Uterus (tissue), 4 donors: ENCODE measurements around the gene ZBTB7C. TPM values are rescaled to one million over a fixed set of nuclear protein-coding genes. Genes with fewer than 3 reads are reported as not detected.

ENCODE experiments used
- DNase-seq, 2 donors: peaks; one replicate each; pipeline ENCODE4 v3.0.0-alpha.2; 2019 to 2020
- H3K27ac ChIP-seq, 2 donors: fragments of 200-600 bp; sonication (generic); 1 replicate in 1 of 2; 2 replicates in 1 of 2; pipeline ENCODE4 v1.5.1; 2016 to 2018
- H3K27me3 ChIP-seq, 2 donors: fragments of 200-600 bp; sonication (generic); one replicate each; pipeline ENCODE4 v1.5.1; 2018 to 2019; ENCODE audit warnings: control low read depth in 1 of 2
- H3K36me3 ChIP-seq, 2 donors: fragments of 200-600 bp; sonication (generic); one replicate each; pipeline ENCODE4 v1.5.1; 2019; ENCODE audit warnings: control low read depth in 1 of 2
- H3K4me1 ChIP-seq, 2 donors: fragments of 200-600 bp; sonication (generic); one replicate each; pipeline ENCODE4 v1.5.1; 2018 to 2019; ENCODE audit warnings: control low read depth in 1 of 2
- H3K4me3 ChIP-seq, 2 donors: fragments of 200-600 bp; sonication (generic); 1 replicate in 1 of 2; 2 replicates in 1 of 2; pipeline ENCODE4 v1.5.1; 2018 to 2019; ENCODE audit warnings: mild to moderate bottlenecking in 1 of 2
- H3K9me3 ChIP-seq, 2 donors: fragments of 200-600 bp; sonication (generic); one replicate each; pipeline ENCODE4 v1.5.1; 2019; ENCODE audit warnings: control low read depth in 1 of 2
- POLR2A ChIP-seq, 2 donors: fragments of 450-650 bp; IDR thresholded peaks; one replicate each; pipeline ENCODE4 v1.6.1; 2016; ENCODE audit warnings: antibody characterized with exemption in 2 of 2, mild to moderate bottlenecking in 1 of 2, moderate library complexity in 1 of 2
- intact Hi-C: fragments of 100-400 bp; cut with DNase I; formaldehyde crosslinking; loops from one replicate; pipeline ENCODE4 v1.15.1; 2023; ENCODE audit warnings: low total_unique reads
- total RNA-seq, 4 donors: library from RNA; depleted of rRNA in 3 of 4; stranded (reverse); fragments of >200 nt in 3 of 4; gene quantifications; one replicate each; pipeline versions ENCODE4 v1.1.0 to v1.2.4, GENCODE V29; 2014 to 2023
- TF ChIP-seq, protein P1 (sequence below), 4 experiments: fragments of 200-600 bp in 2 of 4; fragments of 450-650 bp in 2 of 4; sonication (generic) in 2 of 4; IDR thresholded peaks; one replicate each; pipeline ENCODE4 v1.5.1; 2016 to 2019; ENCODE audit warnings: antibody characterized with exemption in 4 of 4, mild to moderate bottlenecking in 2 of 4, moderate library complexity in 1 of 4
- donor health status: DM: yes; HTN: yes; CAD: no.

The ZBTB7C gene
- total RNA-seq, 4 donors from 2014 or later: 1.0 to 11.2 (median 7.9) TPM

DNA sequence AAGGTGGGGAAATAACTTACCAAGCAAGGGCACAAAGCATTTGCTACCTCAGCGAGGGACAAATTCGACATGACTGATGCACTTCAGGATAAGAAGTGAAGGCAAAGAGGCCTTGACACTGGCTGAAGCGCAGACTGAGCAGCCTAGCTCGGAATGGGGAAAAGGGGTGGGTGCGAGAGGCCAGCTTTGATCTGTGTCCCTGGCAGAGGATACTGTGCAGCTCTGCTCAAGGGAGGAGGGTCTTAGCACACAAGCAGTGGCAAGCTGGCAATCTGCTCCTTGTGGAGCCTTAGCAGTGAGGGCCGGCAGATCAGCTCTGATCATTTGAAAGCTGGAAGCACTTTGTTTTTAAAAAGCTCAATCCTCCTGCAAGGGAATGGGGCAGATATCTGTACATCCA, 222.3 kb downstream of the ZBTB7C start:
- TF ChIP-seq, protein P1, sequence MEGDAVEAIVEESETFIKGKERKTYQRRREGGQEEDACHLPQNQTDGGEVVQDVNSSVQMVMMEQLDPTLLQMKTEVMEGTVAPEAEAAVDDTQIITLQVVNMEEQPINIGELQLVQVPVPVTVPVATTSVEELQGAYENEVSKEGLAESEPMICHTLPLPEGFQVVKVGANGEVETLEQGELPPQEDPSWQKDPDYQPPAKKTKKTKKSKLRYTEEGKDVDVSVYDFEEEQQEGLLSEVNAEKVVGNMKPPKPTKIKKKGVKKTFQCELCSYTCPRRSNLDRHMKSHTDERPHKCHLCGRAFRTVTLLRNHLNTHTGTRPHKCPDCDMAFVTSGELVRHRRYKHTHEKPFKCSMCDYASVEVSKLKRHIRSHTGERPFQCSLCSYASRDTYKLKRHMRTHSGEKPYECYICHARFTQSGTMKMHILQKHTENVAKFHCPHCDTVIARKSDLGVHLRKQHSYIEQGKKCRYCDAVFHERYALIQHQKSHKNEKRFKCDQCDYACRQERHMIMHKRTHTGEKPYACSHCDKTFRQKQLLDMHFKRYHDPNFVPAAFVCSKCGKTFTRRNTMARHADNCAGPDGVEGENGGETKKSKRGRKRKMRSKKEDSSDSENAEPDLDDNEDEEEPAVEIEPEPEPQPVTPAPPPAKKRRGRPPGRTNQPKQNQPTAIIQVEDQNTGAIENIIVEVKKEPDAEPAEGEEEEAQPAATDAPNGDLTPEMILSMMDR (IDR thresholded peaks at IDR 0.05): no peak
- TF ChIP-seq POLR2A (IDR thresholded peaks at IDR 0.05): no peak
- Histone ChIP-seq H3K4me3 (no peak overlapping the region), H3K4me1 (no peaks in the 10 kb centered on the region), H3K27ac (no peak overlapping the region), H3K36me3 (no peaks in the 10 kb centered on the region), H3K27me3 (no peaks in the 10 kb centered on the region), H3K9me3 (no peaks in the 10 kb centered on the region)
- intact Hi-C loops: no loop called here
- DNase-seq: no peak

GRCh38 chr18:48186131-48186766, 222.9 kb downstream of the ZBTB7C start:
- Histone ChIP-seq H3K27me3 (no peaks in the 10 kb centered on the region), H3K9me3 (no peaks in the 10 kb centered on the region), H3K36me3 (no peaks in the 10 kb centered on the region), H3K4me3 (no peak overlapping the region), H3K27ac (no peak overlapping the region), H3K4me1 (no peaks in the 10 kb centered on the region)
- no peak for TF ChIP-seq POLR2A (IDR thresholded peaks at IDR 0.05)
- TF ChIP-seq, protein P1 (IDR thresholded peaks at IDR 0.05): no peak
- intact Hi-C loops: no loop called here
- DNase-seq: peak; percentile 36 to 39

- no peaks in the 10 kb centered on the region for H3K9me3 ChIP-seq
- no peak for DNase-seq
- intact Hi-C loops: no loop called here
- TF ChIP-seq POLR2A (IDR thresholded peaks at IDR 0.05): no peak
- TF ChIP-seq, protein P1 (IDR thresholded peaks at IDR 0.05): no peak
- no peaks in the 10 kb centered on the region for H3K36me3 ChIP-seq
- H3K4me1 ChIP-seq: no peaks in the 10 kb centered on the region
- no peaks in the 10 kb centered on the region for H3K27me3 ChIP-seq
- no peak overlapping the region for H3K27ac ChIP-seq
- H3K4me3 ChIP-seq: no peak overlapping the region
These were observed 225.1 kb downstream of the ZBTB7C start for GRCh38 chr18:48184118-48184517.

DNA sequence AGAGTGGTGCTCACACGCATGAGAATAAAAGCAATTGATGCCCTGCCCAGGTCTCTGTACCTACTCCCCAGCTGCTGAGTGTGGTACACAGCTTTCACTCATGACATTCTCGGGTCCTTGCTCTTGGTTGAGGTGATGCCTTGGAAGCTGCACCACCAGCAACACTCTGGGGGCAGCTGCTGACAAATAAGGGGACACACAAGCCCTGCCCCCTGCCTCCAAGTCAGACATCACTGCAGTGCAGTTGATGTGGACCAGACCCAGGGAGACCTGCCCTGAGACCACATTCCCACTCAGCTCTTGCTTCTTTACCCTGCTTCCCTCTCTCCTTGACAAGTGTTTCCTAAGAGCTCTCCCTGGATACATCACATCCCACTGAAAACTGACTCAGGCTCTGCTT, 225.6 kb downstream of the ZBTB7C start:
- DNase-seq: no peak
- H3K4me3 ChIP-seq: no peak overlapping the region
- no peaks in the 10 kb centered on the region for H3K9me3 ChIP-seq
- TF ChIP-seq POLR2A (IDR thresholded peaks at IDR 0.05): no peak
- TF ChIP-seq, protein P1 (IDR thresholded peaks at IDR 0.05): no peak
- no peaks in the 10 kb centered on the region for H3K4me1 ChIP-seq
- no peaks in the 10 kb centered on the region for H3K27me3 ChIP-seq
- intact Hi-C loops: no loop called here
- no peak overlapping the region for H3K27ac ChIP-seq
- H3K36me3 ChIP-seq: no peaks in the 10 kb centered on the region

GRCh38 chr18:48182779-48183178, 226.4 kb downstream of the ZBTB7C start:
- intact Hi-C loops: no loop called here

More at GRCh38 chr18:48182779-48183178, 226.4 kb downstream of the ZBTB7C start:
- Histone ChIP-seq H3K36me3 (no peaks in the 10 kb centered on the region), H3K4me1 (no peaks in the 10 kb centered on the region), H3K27ac (no peak overlapping the region), H3K9me3 (no peaks in the 10 kb centered on the region), H3K4me3 (no peak overlapping the region), H3K27me3 (no peaks in the 10 kb centered on the region)
- TF ChIP-seq, protein P1 (IDR thresholded peaks at IDR 0.05): no peak
- no peak for TF ChIP-seq POLR2A (IDR thresholded peaks at IDR 0.05)
- DNase-seq: no peak
